ENCODE data around the gene FYB1. TPM values are rescaled to one million over a fixed set of nuclear protein-coding genes. Genes with fewer than 3 reads are reported as not detected.

FYB1 gene
- under 0.01 TPM in 1 of 2 replicates, not detected in the other for total RNA-seq

GRCh38 chr5:39219437-39219836, at the start of gene FYB1:
Gene FYB1 (minus strand): TSS chr5:39219563. CDS start chr5:39202960, 16,603 bp downstream.
- H3K27me3 ChIP-seq (ENCODE audit: insufficient read depth, low read length), result no peaks in the 10 kb centered on the region
- no peaks in the 10 kb centered on the region for H3K79me2 ChIP-seq (ENCODE audit: insufficient read depth, low read length)
- peaks cover 5% of the 10 kb centered on the region for H3K4me1 ChIP-seq (ENCODE audit: insufficient read depth, low read length)
- peak; percentile 56 for DNase-seq (ENCODE audit: insufficient read length, low spot score, missing footprints)
- H3K27ac ChIP-seq (ENCODE audit: low read depth, low read length), result no peak within 1 kb of the TSS
- no peak for TF ChIP-seq CTCF (IDR thresholded peaks at IDR 0.05; ENCODE audit: extremely low read depth, low read depth, low read length)
- no peak within 1 kb of the TSS for H3K4me2 ChIP-seq (ENCODE audit: insufficient read depth, low read length)
- no peaks in the 10 kb centered on the region for H4K20me1 ChIP-seq (ENCODE audit: insufficient read depth, low read length)
- H3K9me3 ChIP-seq (ENCODE audit: low read depth, low read length), result no peaks in the 10 kb centered on the region
- H3K36me3 ChIP-seq (ENCODE audit: insufficient read depth, low read length), result no peaks in the 10 kb centered on the region
- no peak within 1 kb of the TSS for H3K4me3 ChIP-seq (ENCODE audit: insufficient read depth, low read length)
- no peak within 1 kb of the TSS for H2AFZ ChIP-seq (ENCODE audit: low read length)

- Histone ChIP-seq H3K79me2 (ENCODE audit: insufficient read depth, low read length) (no peaks in the 10 kb centered on the region), H3K27me3 (ENCODE audit: insufficient read depth, low read length) (no peaks in the 10 kb centered on the region), H3K4me1 (ENCODE audit: insufficient read depth, low read length) (no peaks in the 10 kb centered on the region), H3K4me2 (ENCODE audit: insufficient read depth, low read length) (no peak overlapping the region), H4K20me1 (ENCODE audit: insufficient read depth, low read length) (no peaks in the 10 kb centered on the region), H3K9me3 (ENCODE audit: low read depth, low read length) (no peaks in the 10 kb centered on the region), H3K4me3 (ENCODE audit: insufficient read depth, low read length) (no peak overlapping the region), H3K36me3 (ENCODE audit: insufficient read depth, low read length) (no peaks in the 10 kb centered on the region), H3K27ac (ENCODE audit: low read depth, low read length) (no peak overlapping the region), H2AFZ (ENCODE audit: low read length) (no peak overlapping the region)
- no peak for DNase-seq (ENCODE audit: insufficient read length, low spot score, missing footprints)
- TF ChIP-seq CTCF (IDR thresholded peaks at IDR 0.05; ENCODE audit: extremely low read depth, low read depth, low read length), result no peak
These were observed 47.8 kb upstream of the FYB1 start for GRCh38 chr5:39267186-39267585.

- Histone ChIP-seq H4K20me1 (ENCODE audit: insufficient read depth, low read length) (no peaks in the 10 kb centered on the region), H3K9me3 (ENCODE audit: low read depth, low read length) (no peaks in the 10 kb centered on the region), H3K4me3 (ENCODE audit: insufficient read depth, low read length) (no peak overlapping the region), H3K4me1 (ENCODE audit: insufficient read depth, low read length) (no peaks in the 10 kb centered on the region), H3K27me3 (ENCODE audit: insufficient read depth, low read length) (no peaks in the 10 kb centered on the region), H3K79me2 (ENCODE audit: insufficient read depth, low read length) (no peaks in the 10 kb centered on the region), H3K4me2 (ENCODE audit: insufficient read depth, low read length) (no peak overlapping the region), H3K36me3 (ENCODE audit: insufficient read depth, low read length) (no peaks in the 10 kb centered on the region), H2AFZ (ENCODE audit: low read length) (peak overlapping the region; percentile 49), H3K27ac (ENCODE audit: low read depth, low read length) (no peak overlapping the region)
- no peak for TF ChIP-seq CTCF (IDR thresholded peaks at IDR 0.05; ENCODE audit: extremely low read depth, low read depth, low read length)
- no peak for DNase-seq (ENCODE audit: insufficient read length, low spot score, missing footprints)
These were observed 47.1 kb upstream of the FYB1 start for GRCh38 chr5:39266442-39266841.

- Histone ChIP-seq H3K4me1 (ENCODE audit: insufficient read depth, low read length) (no peaks in the 10 kb centered on the region), H3K27me3 (ENCODE audit: insufficient read depth, low read length) (no peaks in the 10 kb centered on the region), H4K20me1 (ENCODE audit: insufficient read depth, low read length) (no peaks in the 10 kb centered on the region), H3K27ac (ENCODE audit: low read depth, low read length) (no peak overlapping the region), H3K4me3 (ENCODE audit: insufficient read depth, low read length) (no peak overlapping the region), H3K4me2 (ENCODE audit: insufficient read depth, low read length) (no peak overlapping the region), H2AFZ (ENCODE audit: low read length) (no peak overlapping the region), H3K79me2 (ENCODE audit: insufficient read depth, low read length) (no peaks in the 10 kb centered on the region), H3K9me3 (ENCODE audit: low read depth, low read length) (no peaks in the 10 kb centered on the region), H3K36me3 (ENCODE audit: insufficient read depth, low read length) (no peaks in the 10 kb centered on the region)
- DNase-seq (ENCODE audit: insufficient read length, low spot score, missing footprints), result no peak
- TF ChIP-seq CTCF (IDR thresholded peaks at IDR 0.05; ENCODE audit: extremely low read depth, low read depth, low read length), result no peak
These were observed 45.2 kb upstream of the FYB1 start for GRCh38 chr5:39264528-39264927.
